CD8-positive, alpha-beta memory T cell (primary cell): ENCODE results near the gene ATP6V0A1. TPM values are rescaled to one million over a fixed set of nuclear protein-coding genes. Genes with fewer than 3 reads are reported as not detected.
"Not testable (repeated sequence)": the region's sequence is repeated elsewhere in the genome, so short reads cannot be mapped to it uniquely, and the experiment has no call there.

Experiments
- CTCF ChIA-PET: fragments of 350-600 bp; sonication (Branson Sonifier 250); formaldehyde crosslinking; loops from one replicate; lab custom pipeline; 2021; ENCODE audit warnings: antibody characterized with exemption; lab: Charles Lee
- POLR2A ChIA-PET: fragments of 350-600 bp; sonication (Branson Sonifier 250); formaldehyde crosslinking; loops from one replicate; lab custom pipeline; 2021; ENCODE audit warnings: antibody characterized with exemption; lab: Charles Lee
- DNase-seq, 5 donors: peaks; one replicate each; pipeline versions ENCODE4 v3.0.0 to v3.0.0-alpha.2; 2020 to 2022; ENCODE audit warnings: mixed read lengths in 1 of 5
- H3K27ac ChIP-seq: one replicate; pipeline ENCODE4 v1.7.0; 2013; ENCODE audit warnings: low read depth, mild to moderate bottlenecking, low read length, moderate library complexity
- H3K27me3 ChIP-seq: 2 replicates; pipeline ENCODE4 v1.7.0; 2013; ENCODE audit warnings: low read length, mild to moderate bottlenecking; ENCODE audit not compliant: insufficient read depth, poor library complexity, severe bottlenecking
- H3K36me3 ChIP-seq: 2 replicates; pipeline ENCODE4 v1.7.0; 2013; ENCODE audit warnings: mild to moderate bottlenecking, low read length, moderate library complexity; ENCODE audit not compliant: insufficient read depth
- H3K4me1 ChIP-seq: 2 replicates; pipeline ENCODE4 v1.7.0; 2013; ENCODE audit warnings: mild to moderate bottlenecking, low read length, moderate library complexity; ENCODE audit not compliant: insufficient read depth
- H3K4me3 ChIP-seq: 2 replicates; pipeline ENCODE4 v1.7.0; 2013; ENCODE audit warnings: mild to moderate bottlenecking, low read length
- H3K9me3 ChIP-seq: 2 replicates; pipeline ENCODE4 v1.7.0; 2013; ENCODE audit warnings: mild to moderate bottlenecking, low read length
- H3K27ac Mint-ChIP-seq, 8 donors: one replicate each; pipeline ENCODE4 v1.8.0; 2020 to 2021; ENCODE audit warnings: mixed read lengths in 8 of 8, mild to moderate bottlenecking in 6 of 8, inconsistent platforms in 3 of 8, moderate library complexity in 3 of 8
- H3K27me3 Mint-ChIP-seq, 2 donors: one replicate each; pipeline ENCODE4 v1.8.0; 2020 to 2021; ENCODE audit warnings: mixed read lengths in 2 of 2, mild to moderate bottlenecking in 1 of 2, moderate library complexity in 1 of 2
- H3K36me3 Mint-ChIP-seq, 3 donors: one replicate each; pipeline ENCODE4 v1.8.0; 2020 to 2021; ENCODE audit warnings: mixed read lengths in 3 of 3, inconsistent platforms in 1 of 3, mild to moderate bottlenecking in 1 of 3
- H3K4me1 Mint-ChIP-seq, 3 donors: one replicate each; pipeline ENCODE4 v1.8.0; 2020 to 2021; ENCODE audit warnings: mixed read lengths in 3 of 3, inconsistent platforms in 1 of 3, mild to moderate bottlenecking in 1 of 3
- H3K4me3 Mint-ChIP-seq, 7 donors: one replicate each; pipeline ENCODE4 v1.8.0; 2020 to 2021; ENCODE audit warnings: mixed read lengths in 7 of 7, mild to moderate bottlenecking in 6 of 7, moderate library complexity in 4 of 7, inconsistent platforms in 2 of 7
- H3K9me3 Mint-ChIP-seq, 5 donors: one replicate each; pipeline ENCODE4 v1.8.0; 2020 to 2022; ENCODE audit warnings: mixed read lengths in 5 of 5, mild to moderate bottlenecking in 3 of 5, moderate library complexity in 2 of 5, inconsistent platforms in 1 of 5
- polyA plus RNA-seq: library from polyadenylated mRNA; unstranded; fragments of 300-500 nt; fragmentation: Illumina TruSeq; gene quantifications from one replicate; pipeline ENCODE4 v1.2.3, GENCODE V29; 2021
- total RNA-seq, 2 experiments: library from RNA; stranded (reverse); gene quantifications; one replicate each; pipeline ENCODE4 v1.2.3, GENCODE V29; 2021

ATP6V0A1 gene
- total and polyA plus RNA-seq, 3 experiments from 2014 or later: 3.0 to 5.5 (median 3.6) TPM

GRCh38 chr17:42537156-42537805 is 78.6 kb downstream of the ATP6V0A1 start:
- Histone ChIP-seq H3K9me3 (no peaks in the 10 kb centered on the region), H3K27ac (peak overlapping the region; percentile 27), H3K36me3 (peaks cover 5% of the 10 kb centered on the region), H3K4me1 (peaks cover 32% of the 10 kb centered on the region), H3K27me3 (no peaks in the 10 kb centered on the region), H3K4me3 (peak overlapping the region; percentile 70)
- POLR2A ChIA-PET: interaction anchor here (1.0 kb wide), 1 partner anchor 11 kb away, joined by 3 read pairs; no protein-coding TSS in a partner anchor
- Mint-ChIP-seq H3K4me3 (peak overlapping the region; percentile 76 to 89 (median 83)), H3K9me3 (no peaks in the 10 kb centered on the region), H3K27ac (peak overlapping the region in 4 of 8 donors; percentile 9 to 88 (median 60)), H3K36me3 (peaks cover 0 to 12% (median 0%) of the 10 kb centered on the region in 3 donors), H3K4me1 (peaks cover 32 to 47% (median 37%) of the 10 kb centered on the region in 3 donors), H3K27me3 (no peaks in the 10 kb centered on the region)
- DNase-seq: no peak
- CTCF ChIA-PET: interaction anchor here (1.2 to 2.0 kb wide), 5 partner anchors 10 to 41 kb away, joined by 3 to 10 read pairs (median 6); no protein-coding TSS in a partner anchor

- Mint-ChIP-seq H3K27me3 (no peaks in the 10 kb centered on the region), H3K9me3 (no peaks in the 10 kb centered on the region), H3K4me3 (peak overlapping the region; percentile 66 to 89 (median 73)), H3K27ac (peak overlapping the region in 6 of 8 donors; percentile 9 to 66 (median 54)), H3K4me1 (peaks cover 32 to 47% (median 37%) of the 10 kb centered on the region in 3 donors), H3K36me3 (peaks cover 0 to 12% (median 0%) of the 10 kb centered on the region in 3 donors)
- H3K4me1 ChIP-seq: peaks cover 32% of the 10 kb centered on the region
- ChIA-PET CTCF (interaction anchor here (1.2 kb wide), 1 partner anchor 41 kb away, joined by 3 read pairs; no protein-coding TSS in a partner anchor), POLR2A (no interaction called here)
- H3K27ac ChIP-seq: no peak overlapping the region
- no peaks in the 10 kb centered on the region for H3K27me3 ChIP-seq
- no peaks in the 10 kb centered on the region for H3K9me3 ChIP-seq
- H3K4me3 ChIP-seq: no peak overlapping the region
- no peak for DNase-seq
- H3K36me3 ChIP-seq: peaks cover 5% of the 10 kb centered on the region
These were observed 79.3 kb downstream of the ATP6V0A1 start for GRCh38 chr17:42537826-42538451.

- Histone ChIP-seq H3K27me3 (no peaks in the 10 kb centered on the region), H3K27ac (no peak overlapping the region), H3K9me3 (no peaks in the 10 kb centered on the region), H3K4me3 (no peak overlapping the region), H3K36me3 (peaks cover 5% of the 10 kb centered on the region), H3K4me1 (peaks cover 32% of the 10 kb centered on the region)
- no peaks in the 10 kb centered on the region for H3K27me3 Mint-ChIP-seq
- H3K4me3 Mint-ChIP-seq: peak overlapping the region in 3 of 7 donors; percentile 49 to 76 (median 73)
- POLR2A ChIA-PET: no interaction called here
- CTCF ChIA-PET: no interaction called here
- DNase-seq: no peak
- peaks cover 0 to 14% (median 0%) of the 10 kb centered on the region in 3 donors for H3K36me3 Mint-ChIP-seq
- H3K4me1 Mint-ChIP-seq: peaks cover 30 to 44% (median 33%) of the 10 kb centered on the region in 3 donors
- H3K27ac Mint-ChIP-seq: no peak overlapping the region
- no peaks in the 10 kb centered on the region for H3K9me3 Mint-ChIP-seq
These were observed 79.8 kb downstream of the ATP6V0A1 start for GRCh38 chr17:42538482-42538881.

- not testable (repeated sequence) for H3K27me3 ChIP-seq, H3K9me3 ChIP-seq, H3K27me3 Mint-ChIP-seq, DNase-seq, H3K4me3 ChIP-seq, H3K36me3 ChIP-seq, H3K9me3 Mint-ChIP-seq, H3K27ac ChIP-seq
- Mint-ChIP-seq H3K4me1 (peaks cover 25 to 41% (median 28%) of the 10 kb centered on the region in 3 donors), H3K36me3 (peaks cover 0 to 17% (median 0%) of the 10 kb centered on the region in 3 donors), H3K4me3 (peak overlapping the region; percentile 23 to 63 (median 50)), H3K27ac (peak overlapping the region; percentile 29 to 93 (median 66))
- ChIA-PET CTCF (interaction anchor here (1.0 to 1.1 kb wide), 3 partner anchors 8 to 38 kb away, joined by 3 to 4 read pairs (median 3); no protein-coding TSS in a partner anchor), POLR2A (interaction anchor here (0.7 to 1.3 kb wide), 3 partner anchors 8 to 295 kb away, joined by 3 to 6 read pairs (median 3); no protein-coding TSS in a partner anchor)
- peaks cover 27% of the 10 kb centered on the region for H3K4me1 ChIP-seq
These were observed 81.9 kb downstream of the ATP6V0A1 start for GRCh38 chr17:42540558-42540957.

GRCh38 chr17:42541041-42541833 is 82.6 kb downstream of the ATP6V0A1 start:
- ChIA-PET POLR2A (interaction anchor here (0.6 to 1.3 kb wide), 4 partner anchors 9 to 451 kb away, joined by 3 read pairs; no protein-coding TSS in a partner anchor), CTCF (interaction anchor here (1.0 to 1.2 kb wide), 4 partner anchors 9 to 279 kb away, joined by 3 to 4 read pairs (median 3); no protein-coding TSS in a partner anchor)
- DNase-seq: peak in 2 of 5 donors; percentile 54 to 67
- Histone ChIP-seq H3K27ac (no peak overlapping the region), H3K36me3 (peaks cover 5% of the 10 kb centered on the region), H3K4me3 (no peak overlapping the region), H3K9me3 (no peaks in the 10 kb centered on the region), H3K4me1 (peaks cover 24% of the 10 kb centered on the region), H3K27me3 (no peaks in the 10 kb centered on the region)
- H3K4me3 Mint-ChIP-seq: peak overlapping the region; percentile 23 to 63 (median 50)
- no peaks in the 10 kb centered on the region for H3K27me3 Mint-ChIP-seq
- H3K27ac Mint-ChIP-seq: peak overlapping the region; percentile 29 to 93 (median 70)
- H3K4me1 Mint-ChIP-seq: peaks cover 22 to 38% (median 24%) of the 10 kb centered on the region in 3 donors
- H3K36me3 Mint-ChIP-seq: peaks cover 0 to 16% (median 0%) of the 10 kb centered on the region in 3 donors
- no peaks in the 10 kb centered on the region for H3K9me3 Mint-ChIP-seq

- H3K4me1 Mint-ChIP-seq: peaks cover 14 to 23% (median 15%) of the 10 kb centered on the region in 3 donors
- H3K36me3 Mint-ChIP-seq: peaks cover 0 to 15% (median 0%) of the 10 kb centered on the region in 3 donors
These were observed 84.8 kb downstream of the ATP6V0A1 start for GRCh38 chr17:42543190-42544079.

GRCh38 chr17:42544874-42545283 is 86.2 kb downstream of the ATP6V0A1 start:
- CTCF ChIA-PET: no interaction called here
- Mint-ChIP-seq H3K9me3 (no peaks in the 10 kb centered on the region), H3K27me3 (no peaks in the 10 kb centered on the region), H3K27ac (peak overlapping the region in 1 of 8 donors; percentile 12), H3K4me3 (no peak overlapping the region), H3K36me3 (peaks cover 0 to 7% (median 0%) of the 10 kb centered on the region in 3 donors), H3K4me1 (peaks cover 18 to 25% (median 24%) of the 10 kb centered on the region in 3 donors)
- POLR2A ChIA-PET: no interaction called here
- no peaks in the 10 kb centered on the region for H3K9me3 ChIP-seq
- no peak for DNase-seq
- H3K27me3 ChIP-seq: no peaks in the 10 kb centered on the region
- no peaks in the 10 kb centered on the region for H3K36me3 ChIP-seq
- H3K27ac ChIP-seq: no peak overlapping the region
- H3K4me1 ChIP-seq: peaks cover 20% of the 10 kb centered on the region
- no peak overlapping the region for H3K4me3 ChIP-seq

More at GRCh38 chr17:42543190-42544079, 84.8 kb downstream of the ATP6V0A1 start:
- CTCF ChIA-PET: no interaction called here
- DNase-seq: no peak
- Histone ChIP-seq H3K36me3 (peaks cover 5% of the 10 kb centered on the region), H3K9me3 (no peaks in the 10 kb centered on the region), H3K4me1 (peaks cover 15% of the 10 kb centered on the region), H3K27ac (no peak overlapping the region), H3K27me3 (no peaks in the 10 kb centered on the region), H3K4me3 (no peak overlapping the region)
- POLR2A ChIA-PET: no interaction called here
- Mint-ChIP-seq H3K4me3 (no peak overlapping the region), H3K9me3 (no peaks in the 10 kb centered on the region), H3K27ac (no peak overlapping the region), H3K27me3 (no peaks in the 10 kb centered on the region)
